Ishikawa (cell line): ENCODE results near the gene CCDC198.

Experiments used
- CEBPB ChIP-seq: IDR thresholded peaks from 2 replicates; pipeline ENCODE4 v1.6.1; 2012
- CREB1 ChIP-seq: IDR thresholded peaks from 2 replicates; pipeline ENCODE4 v1.6.1; 2012; ENCODE audit warnings: low read depth
- EGR1 ChIP-seq: IDR thresholded peaks from 2 replicates; pipeline ENCODE4 v1.6.1; 2012
- EP300 ChIP-seq: IDR thresholded peaks from 2 replicates; pipeline ENCODE4 v1.6.1; 2012; ENCODE audit warnings: borderline replicate concordance
- FOXM1 ChIP-seq: IDR thresholded peaks from 2 replicates; pipeline ENCODE4 v1.6.1; 2012; ENCODE audit warnings: low read depth, borderline replicate concordance
- MAX ChIP-seq: IDR thresholded peaks from 2 replicates; pipeline ENCODE4 v1.6.1; 2012
- NFIC ChIP-seq: IDR thresholded peaks from 2 replicates; pipeline ENCODE4 v1.6.1; 2012
- RAD21 ChIP-seq: IDR thresholded peaks from 2 replicates; pipeline ENCODE4 v1.6.1; 2012; ENCODE audit warnings: low read depth
- TAF1 ChIP-seq: IDR thresholded peaks from 2 replicates; pipeline ENCODE4 v1.6.1; 2012; ENCODE audit warnings: low read depth, mild to moderate bottlenecking
- TCF12 ChIP-seq: IDR thresholded peaks from 2 replicates; pipeline ENCODE4 v1.6.1; 2012; ENCODE audit warnings: low read depth
- TEAD4 ChIP-seq: IDR thresholded peaks from 2 replicates; pipeline ENCODE4 v1.6.1; 2012
- USF1 ChIP-seq: IDR thresholded peaks from 2 replicates; pipeline ENCODE4 v1.6.1; 2012
- YY1 ChIP-seq: IDR thresholded peaks from 2 replicates; pipeline ENCODE4 v1.6.1; 2012; ENCODE audit warnings: low read depth
- ZBTB7A ChIP-seq: IDR thresholded peaks from 2 replicates; pipeline ENCODE4 v1.6.1; 2012; ENCODE audit warnings: low read depth
- TF ChIP-seq, protein P1 (sequence below): IDR thresholded peaks from 2 replicates; pipeline ENCODE4 v1.6.1; 2012; ENCODE audit warnings: low read depth, mild to moderate bottlenecking

The CCDC198 gene

DNA sequence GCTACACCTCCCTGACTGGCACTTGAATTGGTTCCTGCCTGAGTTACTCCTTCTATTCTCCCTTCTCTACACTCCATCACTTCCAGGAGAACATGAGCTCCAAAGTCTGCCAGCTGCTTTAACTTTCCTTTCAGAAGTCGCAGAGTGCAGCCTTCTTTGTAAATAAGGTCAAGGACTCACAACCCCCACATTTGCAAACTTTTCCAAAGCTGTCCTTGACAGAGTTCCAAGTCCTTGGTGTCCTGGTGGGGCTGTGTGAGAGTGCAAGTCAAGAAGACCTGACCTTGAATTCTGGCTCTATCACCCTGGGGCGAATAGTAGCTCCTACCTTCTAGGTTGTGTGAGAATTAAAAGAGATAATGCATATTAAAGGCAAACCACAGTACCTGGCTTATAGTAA is 15.6 kb downstream of the CCDC198 start:
- no peak for TF ChIP-seq FOXM1
- TF ChIP-seq EGR1: no peak
- no peak for TF ChIP-seq CREB1
- TF ChIP-seq NFIC: no peak
- no peak for TF ChIP-seq TAF1
- TF ChIP-seq TCF12: no peak
- TF ChIP-seq ZBTB7A: no peak

- TF ChIP-seq CEBPB (no peak), CREB1 (no peak), MAX (no peak)
- TF ChIP-seq, protein P1, sequence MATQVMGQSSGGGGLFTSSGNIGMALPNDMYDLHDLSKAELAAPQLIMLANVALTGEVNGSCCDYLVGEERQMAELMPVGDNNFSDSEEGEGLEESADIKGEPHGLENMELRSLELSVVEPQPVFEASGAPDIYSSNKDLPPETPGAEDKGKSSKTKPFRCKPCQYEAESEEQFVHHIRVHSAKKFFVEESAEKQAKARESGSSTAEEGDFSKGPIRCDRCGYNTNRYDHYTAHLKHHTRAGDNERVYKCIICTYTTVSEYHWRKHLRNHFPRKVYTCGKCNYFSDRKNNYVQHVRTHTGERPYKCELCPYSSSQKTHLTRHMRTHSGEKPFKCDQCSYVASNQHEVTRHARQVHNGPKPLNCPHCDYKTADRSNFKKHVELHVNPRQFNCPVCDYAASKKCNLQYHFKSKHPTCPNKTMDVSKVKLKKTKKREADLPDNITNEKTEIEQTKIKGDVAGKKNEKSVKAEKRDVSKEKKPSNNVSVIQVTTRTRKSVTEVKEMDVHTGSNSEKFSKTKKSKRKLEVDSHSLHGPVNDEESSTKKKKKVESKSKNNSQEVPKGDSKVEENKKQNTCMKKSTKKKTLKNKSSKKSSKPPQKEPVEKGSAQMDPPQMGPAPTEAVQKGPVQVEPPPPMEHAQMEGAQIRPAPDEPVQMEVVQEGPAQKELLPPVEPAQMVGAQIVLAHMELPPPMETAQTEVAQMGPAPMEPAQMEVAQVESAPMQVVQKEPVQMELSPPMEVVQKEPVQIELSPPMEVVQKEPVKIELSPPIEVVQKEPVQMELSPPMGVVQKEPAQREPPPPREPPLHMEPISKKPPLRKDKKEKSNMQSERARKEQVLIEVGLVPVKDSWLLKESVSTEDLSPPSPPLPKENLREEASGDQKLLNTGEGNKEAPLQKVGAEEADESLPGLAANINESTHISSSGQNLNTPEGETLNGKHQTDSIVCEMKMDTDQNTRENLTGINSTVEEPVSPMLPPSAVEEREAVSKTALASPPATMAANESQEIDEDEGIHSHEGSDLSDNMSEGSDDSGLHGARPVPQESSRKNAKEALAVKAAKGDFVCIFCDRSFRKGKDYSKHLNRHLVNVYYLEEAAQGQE: no peak
Observed at GRCh38 chr14:57470909-57471308, 22.7 kb downstream of the CCDC198 start.

- TF ChIP-seq YY1 (no peak), CREB1 (no peak), TCF12 (no peak), CEBPB (no peak), RAD21 (no peak), USF1 (no peak), MAX (no peak), NFIC (no peak)
Observed at GRCh38 chr14:57464008-57464730, 29.5 kb downstream of the CCDC198 start.

GRCh38 chr14:57462551-57462950 is 31.1 kb downstream of the CCDC198 start:
- TF ChIP-seq RAD21 (no peak), USF1 (no peak), TAF1 (no peak), MAX (no peak), CREB1 (no peak), CEBPB (no peak), ZBTB7A (no peak), TCF12 (no peak), NFIC (no peak), YY1 (no peak), EP300 (no peak), FOXM1 (no peak), TEAD4 (no peak), EGR1 (no peak)
- TF ChIP-seq, protein P1: no peak

- TF ChIP-seq, protein P1: no peak
- no peak for TF ChIP-seq RAD21
- TF ChIP-seq MAX: no peak
- TF ChIP-seq NFIC: no peak
- no peak for TF ChIP-seq TCF12
- no peak for TF ChIP-seq USF1
- TF ChIP-seq FOXM1: no peak
- no peak for TF ChIP-seq ZBTB7A
- no peak for TF ChIP-seq YY1
- TF ChIP-seq CEBPB: no peak
- no peak for TF ChIP-seq CREB1
- TF ChIP-seq EP300: no peak
- TF ChIP-seq TAF1: no peak
- no peak for TF ChIP-seq TEAD4
- TF ChIP-seq EGR1: no peak
Observed at GRCh38 chr14:57461777-57462320, 31.8 kb downstream of the CCDC198 start.
